Measurements from ENCODE around the gene CUX1. TPM values are rescaled to one million over a fixed set of nuclear protein-coding genes. Genes with fewer than 3 reads are reported as not detected.
"Not testable (repeated sequence)": the region's sequence is repeated elsewhere in the genome, so short reads cannot be mapped to it uniquely, and the experiment has no call there.

CUX1 gene
- total and polyA plus RNA-seq, 2 donors (not counting 1 experiment from before 2014, with no cell fraction given), result 10.8 to 86.5 TPM

DNA sequence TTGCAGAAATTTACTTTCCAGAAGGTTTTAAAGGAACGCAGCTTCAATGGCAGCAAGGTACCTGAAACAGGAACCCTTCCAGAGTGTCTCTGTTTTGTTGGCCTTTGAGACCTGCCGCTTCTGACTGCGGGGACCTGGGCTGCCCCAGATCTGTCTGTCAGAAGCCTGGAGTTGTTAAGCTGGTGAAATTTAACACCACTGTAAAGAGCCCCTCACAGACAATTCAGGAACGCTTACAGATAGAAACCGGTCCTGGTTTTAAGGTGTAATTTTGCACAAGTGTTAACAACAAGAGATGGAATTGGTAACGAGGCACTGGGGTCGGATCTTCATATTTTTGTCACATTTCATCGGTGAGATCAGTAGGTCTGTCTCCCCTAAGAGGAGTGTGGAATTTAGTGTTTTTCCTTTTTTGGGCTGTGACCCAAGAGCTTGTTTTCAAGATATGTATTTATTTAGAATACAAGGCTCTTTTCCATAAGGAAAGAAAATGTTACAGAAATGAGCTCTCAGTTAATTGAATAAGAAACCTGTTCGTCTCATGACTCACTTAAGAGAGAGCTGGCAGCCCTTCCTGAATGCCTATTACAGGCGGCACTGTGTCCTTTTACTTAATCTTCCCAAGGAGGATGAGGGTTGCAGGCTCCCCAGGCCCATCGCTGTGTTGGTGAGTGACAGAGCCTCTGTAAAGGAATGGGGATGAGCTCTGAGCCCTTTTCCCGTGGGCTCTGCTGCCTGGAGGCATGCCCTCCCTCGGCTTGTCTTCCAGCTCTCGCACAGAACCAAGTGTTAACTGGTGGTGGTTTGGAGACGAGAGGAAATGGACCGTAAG lies 168.7 kb downstream of the CUX1 start:
- Histone ChIP-seq H4K20me1 (ENCODE audit: control insufficient read depth, insufficient read depth, low read length, poor library complexity, severe bottlenecking) (peaks cover 19% of the 10 kb centered on the region), H3K36me3 (replicated peaks in 1 of 2; ENCODE audit: control extremely low read depth in 1 of 2, control insufficient read depth in 1 of 2, extremely low read depth in 1 of 2, insufficient read depth in 2 of 2, low read length in 1 of 2) (no peaks in the 10 kb centered on the region), H3K4me1 (ENCODE audit: control insufficient read depth in 2 of 2, insufficient read depth in 2 of 2, low read length in 2 of 2) (peaks cover 42 to 60% of the 10 kb centered on the region in 2 donors), H3K27me3 (replicated peaks in 1 of 4; ENCODE audit: control extremely low read depth in 1 of 4, control insufficient read depth in 3 of 4, insufficient read depth in 4 of 4, low read length in 3 of 4) (no peaks in the 10 kb centered on the region), H3K27ac (ENCODE audit: low read length in 2 of 2) (no peak overlapping the region), H2AFZ (ENCODE audit: insufficient read depth, low read depth, low read length, poor library complexity, severe bottlenecking) (no peak overlapping the region), H3K9me3 (ENCODE audit: control extremely low read depth in 1 of 3, control insufficient read depth in 2 of 3, insufficient read depth in 1 of 3, low read length in 2 of 3) (peaks cover 0 to 8% (median 3%) of the 10 kb centered on the region in 3 donors), H3K4me3 (ENCODE audit: control extremely low read depth in 1 of 5, extremely low read depth in 1 of 5, insufficient read depth in 1 of 5, low read depth in 2 of 5, low read length in 4 of 5) (no peak overlapping the region), H3K9ac (ENCODE audit: low read length) (no peak overlapping the region), H3K79me2 (ENCODE audit: control insufficient read depth, insufficient read depth, low read length) (peaks cover 26% of the 10 kb centered on the region), H3K4me2 (replicated peaks; ENCODE audit: low read depth, low read length, poor library complexity, severe bottlenecking) (no peak overlapping the region)
- Mint-ChIP-seq H3K4me1 (peaks cover 65% of the 10 kb centered on the region), H3K27ac (no peak overlapping the region), H3K27me3 (no peaks in the 10 kb centered on the region), H3K4me3 (no peak overlapping the region), H3K9me3 (ENCODE audit: insufficient read depth) (no peaks in the 10 kb centered on the region)
- DNase-seq, result no peak
- intact Hi-C loops (cut with micrococcal nuclease), result loop anchor here (10.0 kb wide), 1 partner anchor 51 kb away; no protein-coding TSS in a partner anchor
- ATAC-seq (ENCODE audit: low read depth), result no peak
- ChIA-PET POLR2A (no interaction called here), CTCF (no interaction called here)
- TF ChIP-seq EZH2 (IDR thresholded peaks at IDR 0.05; ENCODE audit: borderline replicate concordance, insufficient read depth, low read depth, low read length, poor library complexity, severe bottlenecking), result no peak
- TF ChIP-seq, protein P1, sequence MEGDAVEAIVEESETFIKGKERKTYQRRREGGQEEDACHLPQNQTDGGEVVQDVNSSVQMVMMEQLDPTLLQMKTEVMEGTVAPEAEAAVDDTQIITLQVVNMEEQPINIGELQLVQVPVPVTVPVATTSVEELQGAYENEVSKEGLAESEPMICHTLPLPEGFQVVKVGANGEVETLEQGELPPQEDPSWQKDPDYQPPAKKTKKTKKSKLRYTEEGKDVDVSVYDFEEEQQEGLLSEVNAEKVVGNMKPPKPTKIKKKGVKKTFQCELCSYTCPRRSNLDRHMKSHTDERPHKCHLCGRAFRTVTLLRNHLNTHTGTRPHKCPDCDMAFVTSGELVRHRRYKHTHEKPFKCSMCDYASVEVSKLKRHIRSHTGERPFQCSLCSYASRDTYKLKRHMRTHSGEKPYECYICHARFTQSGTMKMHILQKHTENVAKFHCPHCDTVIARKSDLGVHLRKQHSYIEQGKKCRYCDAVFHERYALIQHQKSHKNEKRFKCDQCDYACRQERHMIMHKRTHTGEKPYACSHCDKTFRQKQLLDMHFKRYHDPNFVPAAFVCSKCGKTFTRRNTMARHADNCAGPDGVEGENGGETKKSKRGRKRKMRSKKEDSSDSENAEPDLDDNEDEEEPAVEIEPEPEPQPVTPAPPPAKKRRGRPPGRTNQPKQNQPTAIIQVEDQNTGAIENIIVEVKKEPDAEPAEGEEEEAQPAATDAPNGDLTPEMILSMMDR (IDR thresholded peaks at IDR 0.05), result no peak
- WGBS (ENCODE audit: insufficient coverage), result 94% methylated on average over 11 of the region's 16 CpGs

DNA sequence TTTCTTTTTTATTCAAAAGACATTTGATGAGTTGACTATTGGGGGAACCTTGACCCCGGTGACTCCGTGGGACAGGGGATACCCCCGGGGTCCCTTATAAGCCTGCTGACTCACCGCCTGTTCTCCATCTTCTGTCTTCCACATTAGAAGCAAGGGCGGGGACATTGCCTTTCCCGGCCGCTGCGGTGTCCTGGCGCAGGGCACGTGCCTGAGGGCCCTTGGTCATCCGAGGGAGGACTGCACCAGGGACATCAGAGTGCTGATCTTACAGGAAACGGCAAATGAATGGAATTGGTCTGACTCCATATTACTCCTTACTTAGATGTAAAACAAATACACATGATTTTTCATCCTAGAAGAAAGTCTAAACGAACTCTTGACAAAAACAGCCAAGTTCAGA lies 170.1 kb downstream of the CUX1 start:
- ChIA-PET POLR2A (no interaction called here), CTCF (no interaction called here)
- Histone ChIP-seq H3K36me3 (replicated peaks in 1 of 2; ENCODE audit: control extremely low read depth in 1 of 2, control insufficient read depth in 1 of 2, extremely low read depth in 1 of 2, insufficient read depth in 2 of 2, low read length in 1 of 2) (no peaks in the 10 kb centered on the region), H3K4me1 (ENCODE audit: control insufficient read depth in 2 of 2, insufficient read depth in 2 of 2, low read length in 2 of 2) (peaks cover 43 to 60% of the 10 kb centered on the region in 2 donors), H3K27me3 (replicated peaks in 1 of 4; ENCODE audit: control extremely low read depth in 1 of 4, control insufficient read depth in 3 of 4, insufficient read depth in 4 of 4, low read length in 3 of 4) (no peaks in the 10 kb centered on the region), H3K4me2 (replicated peaks; ENCODE audit: low read depth, low read length, poor library complexity, severe bottlenecking) (no peak overlapping the region), H3K4me3 (ENCODE audit: control extremely low read depth in 1 of 5, extremely low read depth in 1 of 5, insufficient read depth in 1 of 5, low read depth in 2 of 5, low read length in 4 of 5) (no peak overlapping the region), H3K9ac (ENCODE audit: low read length) (no peak overlapping the region), H2AFZ (ENCODE audit: insufficient read depth, low read depth, low read length, poor library complexity, severe bottlenecking) (no peak overlapping the region), H3K27ac (ENCODE audit: low read length in 2 of 2) (no peak overlapping the region), H4K20me1 (ENCODE audit: control insufficient read depth, insufficient read depth, low read length, poor library complexity, severe bottlenecking) (peaks cover 19% of the 10 kb centered on the region), H3K79me2 (ENCODE audit: control insufficient read depth, insufficient read depth, low read length) (peaks cover 31% of the 10 kb centered on the region), H3K9me3 (ENCODE audit: control extremely low read depth in 1 of 3, control insufficient read depth in 2 of 3, insufficient read depth in 1 of 3, low read length in 2 of 3) (peaks cover 0 to 8% (median 3%) of the 10 kb centered on the region in 3 donors)
- Mint-ChIP-seq H3K4me3 (no peak overlapping the region), H3K27ac (no peak overlapping the region), H3K27me3 (no peaks in the 10 kb centered on the region), H3K4me1 (peaks cover 64% of the 10 kb centered on the region), H3K9me3 (ENCODE audit: insufficient read depth) (no peaks in the 10 kb centered on the region)
- intact Hi-C loops (cut with micrococcal nuclease), result loop anchor here (10.0 kb wide), 1 partner anchor 53 kb away; no protein-coding TSS in a partner anchor
- TF ChIP-seq EZH2 (IDR thresholded peaks at IDR 0.05; ENCODE audit: borderline replicate concordance, insufficient read depth, low read depth, low read length, poor library complexity, severe bottlenecking), result no peak
- TF ChIP-seq, protein P1 (IDR thresholded peaks at IDR 0.05), result no peak
- WGBS (ENCODE audit: insufficient coverage), result 96% methylated on average over 11 of the region's 13 CpGs
- ATAC-seq (ENCODE audit: low read depth) (no peak), DNase-seq (no peak)

DNA sequence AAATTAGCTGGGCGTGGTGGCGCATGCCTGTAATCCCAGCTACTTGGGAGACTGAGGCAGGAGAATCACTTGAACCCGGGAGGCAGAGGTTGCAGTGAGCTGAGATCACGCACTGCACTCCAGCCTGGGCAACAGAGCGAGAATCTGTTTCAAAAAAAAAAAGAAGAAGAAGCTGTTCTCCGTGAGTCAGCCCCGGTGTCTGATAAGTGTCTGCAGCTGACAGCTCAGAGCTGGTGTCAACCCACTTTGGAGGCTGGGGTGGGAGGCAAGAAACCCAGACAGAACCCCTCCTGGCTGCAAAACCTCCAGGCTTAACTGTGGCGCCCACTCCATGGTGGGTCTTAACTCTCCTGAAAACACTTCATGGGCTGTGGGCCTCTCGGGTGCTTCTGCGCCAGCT lies 170.6 kb downstream of the CUX1 start:
- CTCF ChIA-PET, result not testable (repeated sequence)
- H3K4me2 ChIP-seq (replicated peaks; ENCODE audit: low read depth, low read length, poor library complexity, severe bottlenecking), result peak overlapping the region; percentile 26

More for the DNA sequence above, 170.6 kb downstream of the CUX1 start:
- ATAC-seq (ENCODE audit: low read depth); H3K27ac Mint-ChIP-seq; POLR2A ChIA-PET; H3K27me3 Mint-ChIP-seq; H3K9me3 ChIP-seq (ENCODE audit: control extremely low read depth in 1 of 3, control insufficient read depth in 2 of 3, insufficient read depth in 1 of 3, low read length in 2 of 3); H3K9me3 Mint-ChIP-seq (ENCODE audit: insufficient read depth); H2AFZ ChIP-seq (ENCODE audit: insufficient read depth, low read depth, low read length, poor library complexity, severe bottlenecking); H3K27ac ChIP-seq (ENCODE audit: low read length in 2 of 2); H3K27me3 ChIP-seq (replicated peaks in 1 of 4; ENCODE audit: control extremely low read depth in 1 of 4, control insufficient read depth in 3 of 4, insufficient read depth in 4 of 4, low read length in 3 of 4); H3K9ac ChIP-seq (ENCODE audit: low read length); H3K36me3 ChIP-seq (replicated peaks in 1 of 2; ENCODE audit: control extremely low read depth in 1 of 2, control insufficient read depth in 1 of 2, extremely low read depth in 1 of 2, insufficient read depth in 2 of 2, low read length in 1 of 2); H3K4me3 ChIP-seq (ENCODE audit: control extremely low read depth in 1 of 5, extremely low read depth in 1 of 5, insufficient read depth in 1 of 5, low read depth in 2 of 5, low read length in 4 of 5): not testable (repeated sequence)
- 42% methylated on average over 10 of the region's 10 CpGs for WGBS (ENCODE audit: insufficient coverage)
- peaks cover 61% of the 10 kb centered on the region for H3K4me1 Mint-ChIP-seq
- DNase-seq, result peak; percentile 43
- peak overlapping the region; percentile 29 for H3K4me3 Mint-ChIP-seq
- H4K20me1 ChIP-seq (ENCODE audit: control insufficient read depth, insufficient read depth, low read length, poor library complexity, severe bottlenecking), result peaks cover 19% of the 10 kb centered on the region
- intact Hi-C loops (cut with micrococcal nuclease), result loop anchor here (10.0 kb wide), 1 partner anchor 53 kb away; no protein-coding TSS in a partner anchor
- H3K79me2 ChIP-seq (ENCODE audit: control insufficient read depth, insufficient read depth, low read length), result peaks cover 28% of the 10 kb centered on the region
- peaks cover 40 to 61% of the 10 kb centered on the region in 2 donors for H3K4me1 ChIP-seq (ENCODE audit: control insufficient read depth in 2 of 2, insufficient read depth in 2 of 2, low read length in 2 of 2)
